ENCODE data around the gene FTL. TPM values are rescaled to one million over a fixed set of nuclear protein-coding genes. Genes with fewer than 3 reads are reported as not detected.

Gene FTL

GRCh38 chr19:49014870-49015255 lies 49.8 kb downstream of the FTL start:
- H4K8ac ChIP-seq (ENCODE audit: low read depth, low read length): no peak overlapping the region
- H3K9ac ChIP-seq (ENCODE audit: low read depth, low read length, poor library complexity): peak overlapping the region; percentile 21
- no peak overlapping the region for H3K4ac ChIP-seq (ENCODE audit: low read length)
- no peak overlapping the region for H2BK5ac ChIP-seq (ENCODE audit: low read length)
- H2BK12ac ChIP-seq (ENCODE audit: low read length): no peak overlapping the region
- H2AK5ac ChIP-seq (ENCODE audit: low read depth, low read length): no peak overlapping the region
- H3K4me1 ChIP-seq (ENCODE audit: control insufficient read depth in 2 of 2, insufficient read depth in 1 of 2, low read depth in 1 of 2, low read length in 2 of 2): peaks cover 0 to 2% of the 10 kb centered on the region in 2 donors
- H4K91ac ChIP-seq (ENCODE audit: low read depth, low read length, poor library complexity): no peak overlapping the region
- H3K9me3 ChIP-seq (replicated peaks in 1 of 2; ENCODE audit: control insufficient read depth in 2 of 2, insufficient read depth in 1 of 2, low read depth in 1 of 2, low read length in 2 of 2): no peaks in the 10 kb centered on the region
- no peak overlapping the region for H3K14ac ChIP-seq (ENCODE audit: low read length)
- H3K4me2 ChIP-seq (ENCODE audit: insufficient read depth, low read length, poor library complexity, severe bottlenecking): no peak overlapping the region
- H3K36me3 ChIP-seq (replicated peaks in 1 of 2; ENCODE audit: control insufficient read depth in 2 of 2, insufficient read depth in 2 of 2, low read length in 2 of 2): peaks cover 30 to 67% of the 10 kb centered on the region in 2 donors
- H3K79me1 ChIP-seq (ENCODE audit: low read depth, low read length): peaks cover 2% of the 10 kb centered on the region
- peak overlapping the region; percentile 43 for H3K23ac ChIP-seq (ENCODE audit: low read depth, low read length, poor library complexity)
- H3K27me3 ChIP-seq (ENCODE audit: control insufficient read depth in 3 of 3, insufficient read depth in 3 of 3, low read depth in 1 of 3, low read length in 3 of 3): peaks cover 0 to 19% (median 0%) of the 10 kb centered on the region in 3 experiments
- no CpG with 5 or more reads among the region's 18 CpGs for WGBS, 2 donors (ENCODE audit: extremely low coverage in 2 of 2, insufficient read length in 2 of 2, insufficient replicate concordance in 1 of 2)
- H2BK120ac ChIP-seq (ENCODE audit: low read depth, low read length): no peak overlapping the region
- H3K27ac ChIP-seq (replicated peaks; ENCODE audit: low read length): no peak overlapping the region
- H3K4me3 ChIP-seq (ENCODE audit: low read length in 2 of 2): no peak overlapping the region
- H2BK15ac ChIP-seq (ENCODE audit: low read length): no peak overlapping the region
- H2AFZ ChIP-seq (ENCODE audit: low read length): no peak overlapping the region
- DNase-seq (ENCODE audit: low spot score): no peak
- H3K18ac ChIP-seq (ENCODE audit: low read length): no peak overlapping the region

- H4K8ac ChIP-seq (ENCODE audit: low read depth, low read length): no peak overlapping the region
- H3K18ac ChIP-seq (ENCODE audit: low read length): no peak overlapping the region
- H3K23ac ChIP-seq (ENCODE audit: low read depth, low read length, poor library complexity): no peak overlapping the region
- H3K36me3 ChIP-seq (replicated peaks in 1 of 2; ENCODE audit: control insufficient read depth in 2 of 2, insufficient read depth in 2 of 2, low read length in 2 of 2): peaks cover 21 to 54% of the 10 kb centered on the region in 2 donors
- H3K4me3 ChIP-seq (ENCODE audit: low read length in 2 of 2): no peak overlapping the region
- peak overlapping the region; percentile 3 for H3K9ac ChIP-seq (ENCODE audit: low read depth, low read length, poor library complexity)
- WGBS, 2 donors (ENCODE audit: extremely low coverage in 2 of 2, insufficient read length in 2 of 2, insufficient replicate concordance in 1 of 2): no CpG with 5 or more reads among the region's 29 CpGs
- H3K4me1 ChIP-seq (ENCODE audit: control insufficient read depth in 2 of 2, insufficient read depth in 1 of 2, low read depth in 1 of 2, low read length in 2 of 2): peaks cover 9% of the 10 kb centered on the region in 2 donors
- H3K27ac ChIP-seq (replicated peaks; ENCODE audit: low read length): no peak overlapping the region
- no peaks in the 10 kb centered on the region for H3K9me3 ChIP-seq (replicated peaks in 1 of 2; ENCODE audit: control insufficient read depth in 2 of 2, insufficient read depth in 1 of 2, low read depth in 1 of 2, low read length in 2 of 2)
- no peak overlapping the region for H2AFZ ChIP-seq (ENCODE audit: low read length)
- H2BK15ac ChIP-seq (ENCODE audit: low read length): no peak overlapping the region
- DNase-seq (ENCODE audit: low spot score): no peak
- no peak overlapping the region for H3K4ac ChIP-seq (ENCODE audit: low read length)
- H3K79me1 ChIP-seq (ENCODE audit: low read depth, low read length): no peaks in the 10 kb centered on the region
- no peak overlapping the region for H3K14ac ChIP-seq (ENCODE audit: low read length)
- no peak overlapping the region for H2BK12ac ChIP-seq (ENCODE audit: low read length)
- no peak overlapping the region for H2AK5ac ChIP-seq (ENCODE audit: low read depth, low read length)
- H3K4me2 ChIP-seq (ENCODE audit: insufficient read depth, low read length, poor library complexity, severe bottlenecking): no peak overlapping the region
- H2BK5ac ChIP-seq (ENCODE audit: low read length): no peak overlapping the region
- H2BK120ac ChIP-seq (ENCODE audit: low read depth, low read length): no peak overlapping the region
- no peak overlapping the region for H4K91ac ChIP-seq (ENCODE audit: low read depth, low read length, poor library complexity)
- H3K27me3 ChIP-seq (ENCODE audit: control insufficient read depth in 3 of 3, insufficient read depth in 3 of 3, low read depth in 1 of 3, low read length in 3 of 3): peaks cover 0 to 25% (median 0%) of the 10 kb centered on the region in 3 experiments
These were observed 51.1 kb downstream of the FTL start for GRCh38 chr19:49016067-49016839.

Small RNAs within 50 kb of the gene (small RNA-seq; reads per million reads assigned to genes)
- not detected for gene AC026803.1 (ENCODE audit: insufficient read depth)
- gene MIR6798 (ENCODE audit: insufficient read depth): 11.4 reads per million, percentile 62 among the genes with 10 or more reads in this experiment

All from neuronal stem cell (in vitro differentiated cells).